HEK293 (cell line): Measurements from ENCODE around the gene CENPX.

Experiments used
- CTCF ChIA-PET: fragments of 350-600 bp; formaldehyde crosslinking; extraction: SDS; loops from one replicate; lab custom pipeline; 2021; ENCODE audit warnings: antibody characterized with exemption; lab: Yijun Ruan, JAX
- POLR2A ChIA-PET: fragments of 300-600 bp; formaldehyde crosslinking; extraction: SDS; loops from one replicate; lab custom pipeline; 2020; ENCODE audit warnings: antibody characterized with exemption, inconsistent platforms; lab: Yijun Ruan, JAX
- H3K27ac ChIP-seq: fragments of 200-500 bp; sonication (Bioruptor generic); 2 replicates; pipeline ENCODE4 v1.5.1; 2014; ENCODE audit warnings: low read depth, low read length, control low read depth, inconsistent platforms; ENCODE audit errors: extremely low read depth
- H3K36me3 ChIP-seq, 2 experiments: fragments of 200-500 bp in 1 of 2; sonication (Bioruptor generic) in 1 of 2; 1 replicate in 1 of 2; 2 replicates in 1 of 2; pipeline ENCODE4 v1.5.1; 2014 to 2017; ENCODE audit warnings: inconsistent platforms in 2 of 2, low read length in 2 of 2; ENCODE audit not compliant: control insufficient read depth in 2 of 2, insufficient read depth in 1 of 2
- H3K4me1 ChIP-seq: fragments of 200-500 bp; sonication (Bioruptor generic); 2 replicates; pipeline ENCODE4 v1.5.1; 2014; ENCODE audit warnings: mild to moderate bottlenecking, low read length, inconsistent platforms; ENCODE audit not compliant: control insufficient read depth, insufficient read depth
- H3K4me3 ChIP-seq: 2 replicates; pipeline ENCODE4 v1.5.1; 2011; ENCODE audit warnings: low read depth, mild to moderate bottlenecking, control low read depth, low read length, moderate library complexity
- H3K9me3 ChIP-seq: fragments of 200-500 bp; sonication (Bioruptor generic); 2 replicates; pipeline ENCODE4 v1.5.1; 2014; ENCODE audit warnings: low read depth, low read length, inconsistent platforms; ENCODE audit not compliant: control insufficient read depth, insufficient read depth
- EGR2 ChIP-seq: fragments of 450-650 bp; formaldehyde crosslinking; IDR thresholded peaks from 2 replicates; pipeline ENCODE4 v1.5.1; 2016; ENCODE audit warnings: low read depth, missing biosample characterization, missing genetic modification characterization
- GLIS1 ChIP-seq: fragments of 450-650 bp; formaldehyde crosslinking; IDR thresholded peaks from 2 replicates; pipeline ENCODE4 v1.5.1; 2016; ENCODE audit warnings: missing biosample characterization, missing genetic modification characterization
- SETDB1 ChIP-seq: IDR thresholded peaks from one replicate; pipeline ENCODE4 v1.6.1; 2017; ENCODE audit warnings: mild to moderate bottlenecking, low read length, moderate library complexity, mixed read lengths; ENCODE audit not compliant: insufficient read length
- YY1 ChIP-seq: fragments of 450-650 bp; formaldehyde crosslinking; IDR thresholded peaks from 2 replicates; pipeline ENCODE4 v1.5.1; 2018; ENCODE audit warnings: missing biosample characterization, missing genetic modification characterization
- ZBTB17 ChIP-seq: fragments of 450-650 bp; formaldehyde crosslinking; IDR thresholded peaks from 2 replicates; pipeline ENCODE4 v1.5.1; 2016; ENCODE audit warnings: missing biosample characterization, missing genetic modification characterization
- ZBTB20 ChIP-seq: fragments of 450-650 bp; formaldehyde crosslinking; IDR thresholded peaks from 2 replicates; pipeline ENCODE4 v1.5.1; 2016; ENCODE audit warnings: missing biosample characterization, missing genetic modification characterization
- ZBTB8A ChIP-seq: fragments of 450-650 bp; formaldehyde crosslinking; IDR thresholded peaks from 2 replicates; pipeline ENCODE4 v1.5.1; 2016; ENCODE audit warnings: missing biosample characterization, missing genetic modification characterization
- ZEB2 ChIP-seq: fragments of 450-650 bp; formaldehyde crosslinking; IDR thresholded peaks from 2 replicates; pipeline ENCODE4 v1.5.1; 2016; ENCODE audit warnings: missing biosample characterization, missing genetic modification characterization
- ZNF146 ChIP-seq: fragments of 450-650 bp; formaldehyde crosslinking; IDR thresholded peaks from 2 replicates; pipeline ENCODE4 v1.5.1; 2016; ENCODE audit warnings: missing biosample characterization, missing genetic modification characterization
- ZNF157 ChIP-seq: fragments of 450-650 bp; formaldehyde crosslinking; IDR thresholded peaks from 2 replicates; pipeline ENCODE4 v1.5.1; 2016; ENCODE audit warnings: missing biosample characterization, missing genetic modification characterization
- ZNF16 ChIP-seq: fragments of 450-650 bp; formaldehyde crosslinking; IDR thresholded peaks from 2 replicates; pipeline ENCODE4 v1.5.1; 2016; ENCODE audit warnings: low read depth, missing biosample characterization, missing genetic modification characterization
- ZNF239 ChIP-seq: fragments of 450-650 bp; formaldehyde crosslinking; IDR thresholded peaks from 2 replicates; pipeline ENCODE4 v1.5.1; 2016; ENCODE audit warnings: missing biosample characterization, missing genetic modification characterization
- ZNF266 ChIP-seq: fragments of 450-650 bp; formaldehyde crosslinking; IDR thresholded peaks from 2 replicates; pipeline ENCODE4 v1.5.1; 2016; ENCODE audit warnings: missing biosample characterization, missing genetic modification characterization, low read depth
- ZNF280C ChIP-seq: fragments of 450-650 bp; formaldehyde crosslinking; IDR thresholded peaks from 2 replicates; pipeline ENCODE4 v1.5.1; 2016; ENCODE audit warnings: missing biosample characterization, missing genetic modification characterization
- ZNF302 ChIP-seq: fragments of 450-650 bp; formaldehyde crosslinking; IDR thresholded peaks from 2 replicates; pipeline ENCODE4 v1.5.1; 2016; ENCODE audit warnings: missing biosample characterization, missing genetic modification characterization, low read depth
- ZNF311 ChIP-seq: fragments of 450-650 bp; formaldehyde crosslinking; IDR thresholded peaks from 2 replicates; pipeline ENCODE4 v1.5.1; 2017; ENCODE audit warnings: missing biosample characterization, missing genetic modification characterization, borderline replicate concordance
- ZNF449 ChIP-seq: fragments of 450-650 bp; formaldehyde crosslinking; IDR thresholded peaks from 2 replicates; pipeline ENCODE4 v1.5.1; 2017; ENCODE audit warnings: missing biosample characterization, mild to moderate bottlenecking, missing genetic modification characterization, moderate library complexity
- ZNF514 ChIP-seq: fragments of 450-650 bp; formaldehyde crosslinking; IDR thresholded peaks from 2 replicates; pipeline ENCODE4 v1.5.1; 2016; ENCODE audit warnings: missing biosample characterization, missing genetic modification characterization
- ZNF518A ChIP-seq: fragments of 450-650 bp; formaldehyde crosslinking; conservative IDR thresholded peaks from 2 replicates; pipeline ENCODE4 v1.5.1; 2016; ENCODE audit warnings: low read depth, missing biosample characterization, missing genetic modification characterization
- ZNF560 ChIP-seq: fragments of 450-650 bp; formaldehyde crosslinking; IDR thresholded peaks from 2 replicates; pipeline ENCODE4 v1.5.1; 2017; ENCODE audit warnings: missing biosample characterization, missing genetic modification characterization, borderline replicate concordance
- ZNF621 ChIP-seq: fragments of 450-650 bp; formaldehyde crosslinking; IDR thresholded peaks from 2 replicates; pipeline ENCODE4 v1.5.1; 2017; ENCODE audit warnings: missing biosample characterization, missing genetic modification characterization
- ZNF629 ChIP-seq: fragments of 450-650 bp; formaldehyde crosslinking; IDR thresholded peaks from 2 replicates; pipeline ENCODE4 v1.5.1; 2017; ENCODE audit warnings: missing biosample characterization, missing genetic modification characterization
- ZNF658 ChIP-seq: fragments of 450-650 bp; formaldehyde crosslinking; IDR thresholded peaks from 2 replicates; pipeline ENCODE4; 2016; ENCODE audit warnings: missing biosample characterization, missing genetic modification characterization
- ZNF670 ChIP-seq: fragments of 450-650 bp; formaldehyde crosslinking; IDR thresholded peaks from 2 replicates; pipeline ENCODE4 v1.5.1; 2016; ENCODE audit warnings: missing biosample characterization, missing genetic modification characterization, low read depth
- ZNF692 ChIP-seq: fragments of 450-650 bp; formaldehyde crosslinking; IDR thresholded peaks from 2 replicates; pipeline ENCODE4 v1.5.1; 2016; ENCODE audit warnings: missing biosample characterization, missing genetic modification characterization
- ZNF768 ChIP-seq: fragments of 450-650 bp; formaldehyde crosslinking; IDR thresholded peaks from 2 replicates; pipeline ENCODE4 v1.5.1; 2018; ENCODE audit warnings: missing biosample characterization, mild to moderate bottlenecking, missing genetic modification characterization
- ZNF830 ChIP-seq: fragments of 450-650 bp; IDR thresholded peaks from 2 replicates; pipeline ENCODE4 v1.5.0; 2018; ENCODE audit warnings: missing biosample characterization, missing genetic modification characterization, low read depth, mild to moderate bottlenecking, moderate library complexity

Gene CENPX

GRCh38 chr17:82022310-82022980, at the start of gene CENPX:
Gene CENPX, minus strand, starts transcription at chr17:82022878. Its CDS starts 17 bp downstream, at chr17:82022861.
- no peaks in the 10 kb centered on the region for H3K9me3 ChIP-seq
- ChIA-PET POLR2A (interaction anchor here (0.6 to 5.1 kb wide), 35 partner anchors 8 to 319 kb away, joined by 3 to 61 read pairs (median 5); partner anchors contain the start of genes DCXR, FASN, MCRIP1 and MRPL12), CTCF (interaction anchor here (0.5 to 7.6 kb wide), 19 partner anchors 8 to 1054 kb away, joined by 3 to 105 read pairs (median 4); partner anchors contain the start of genes DCXR, NOTUM and RAC3)
- peaks cover 11% of the 10 kb centered on the region for H3K4me1 ChIP-seq
- H3K4me3 ChIP-seq = peak within 1 kb of the TSS; percentile 95
- H3K36me3 ChIP-seq = peaks cover 0 to 47% of the 10 kb centered on the region in 2 experiments; a peak in 2 of 3 replicates
- H3K27ac ChIP-seq = peak within 1 kb of the TSS; percentile 94
- peak; percentile 34; the same call in 1 of the 2 replicates for TF ChIP-seq ZNF629
- TF ChIP-seq ZNF311 (tag by site-specific recombination) = no peak
- TF ChIP-seq ZNF514 (tag by site-specific recombination) = no peak
- TF ChIP-seq ZNF692 (tag by site-specific recombination) = no peak
- TF ChIP-seq ZBTB8A (tag by site-specific recombination) = 0 out of 2 replicates have a peak, but pooled peaks have one; percentile 49
- peak; percentile 60; the same call in 1 of the 2 replicates for TF ChIP-seq EGR2 (tag by site-specific recombination)
- no peak for TF ChIP-seq ZNF302 (tag by site-specific recombination)
- no peak for TF ChIP-seq GLIS1 (tag by site-specific recombination)
- no peak for TF ChIP-seq ZNF621 (tag by site-specific recombination)
- no peak for TF ChIP-seq ZNF280C (tag by site-specific recombination)
- no peak for TF ChIP-seq SETDB1
- no peak for TF ChIP-seq ZNF560 (tag by site-specific recombination)
- TF ChIP-seq ZNF658 (tag by site-specific recombination) = 0 out of 2 replicates have a peak, but pooled peaks have one; percentile 36
- TF ChIP-seq ZNF670 (tag by site-specific recombination) = no peak
- peak; percentile 42; the same call in 1 of the 2 replicates for TF ChIP-seq ZBTB20 (tag by site-specific recombination)
- no peak for TF ChIP-seq ZNF16 (tag by site-specific recombination)
- no peak for TF ChIP-seq ZNF239
- no peak for TF ChIP-seq ZNF830
- no peak for TF ChIP-seq ZNF518A (tag by site-specific recombination)
- no peak for TF ChIP-seq ZNF768 (tag by site-specific recombination)
- no peak for TF ChIP-seq ZNF449
- peak; percentile 34; the same call in 1 of the 2 replicates for TF ChIP-seq ZBTB17 (tag by site-specific recombination)
- TF ChIP-seq YY1 (tag by site-specific recombination) = peak; percentile 40; the same call in 1 of the 2 replicates
- TF ChIP-seq ZNF146 (tag by site-specific recombination) = no peak
- TF ChIP-seq ZEB2 = peak; percentile 72
- no peak for TF ChIP-seq ZNF266 (tag by site-specific recombination)
- no peak for TF ChIP-seq ZNF157 (tag by site-specific recombination)
